OCI-LY7 (cell line): ENCODE measurements around the gene BRPF3.

Experiments
- CTCF ChIP-seq: fragments of 200-600 bp; sonication (generic); conservative IDR thresholded peaks from 2 replicates; pipeline ENCODE4 v1.5.1; 2014; ENCODE audit warnings: mild to moderate bottlenecking, antibody characterized with exemption, low read length, moderate library complexity, mixed read lengths
- EZH2phosphoT487 ChIP-seq: fragments of 200-600 bp; sonication (generic); IDR thresholded peaks from 2 replicates; pipeline ENCODE4 v1.6.1; 2018; ENCODE audit warnings: low read depth, borderline replicate concordance, mild to moderate bottlenecking, mixed run types, antibody characterized with exemption, low read length, moderate library complexity, mixed read lengths

- TF ChIP-seq CTCF (peak; percentile 59), EZH2phosphoT487 (no peak)
These were observed at the start of gene BRPF3 for GRCh38 chr6:36196113-36196879.
